HS-27A (cell line): Measurements from ENCODE around the gene SH3PXD2B.
"Not testable (repeated sequence)": the region's sequence is repeated elsewhere in the genome, so short reads cannot be mapped to it uniquely, and the experiment has no call there.

Experiments
- DNase-seq: peaks from one replicate; pipeline ENCODE4 v3.0.0-alpha.2; 2012; ENCODE audit warnings: low read depth, missing footprints

Gene SH3PXD2B

GRCh38 chr5:172339264-172340180, 114.8 kb downstream of the SH3PXD2B start:
- no peak for DNase-seq

GRCh38 chr5:172336676-172337285, 117.5 kb downstream of the SH3PXD2B start:
- no peak for DNase-seq

GRCh38 chr5:172336264-172336663, 118.1 kb downstream of the SH3PXD2B start:
- DNase-seq, result no peak

DNA sequence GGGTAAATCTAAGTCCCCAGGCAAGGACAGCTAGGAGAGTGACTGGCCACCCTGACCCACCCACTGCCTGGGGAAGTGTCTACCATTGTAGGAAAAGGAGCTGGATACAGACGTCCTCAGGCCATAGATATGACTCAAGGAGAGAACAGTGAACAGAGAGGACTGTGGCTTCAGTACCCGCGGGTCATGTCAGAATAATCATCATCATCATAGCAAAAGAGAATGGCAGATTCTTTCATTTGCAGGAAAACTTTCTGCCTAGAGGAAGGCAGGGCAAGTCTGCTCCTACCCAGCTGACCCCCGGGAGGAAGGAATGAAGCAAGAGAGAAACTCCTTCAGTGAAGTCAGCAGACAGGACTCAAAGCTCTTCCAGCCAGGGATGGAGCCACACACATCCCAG, 118.6 kb downstream of the SH3PXD2B start:
- DNase-seq, result no peak

DNA sequence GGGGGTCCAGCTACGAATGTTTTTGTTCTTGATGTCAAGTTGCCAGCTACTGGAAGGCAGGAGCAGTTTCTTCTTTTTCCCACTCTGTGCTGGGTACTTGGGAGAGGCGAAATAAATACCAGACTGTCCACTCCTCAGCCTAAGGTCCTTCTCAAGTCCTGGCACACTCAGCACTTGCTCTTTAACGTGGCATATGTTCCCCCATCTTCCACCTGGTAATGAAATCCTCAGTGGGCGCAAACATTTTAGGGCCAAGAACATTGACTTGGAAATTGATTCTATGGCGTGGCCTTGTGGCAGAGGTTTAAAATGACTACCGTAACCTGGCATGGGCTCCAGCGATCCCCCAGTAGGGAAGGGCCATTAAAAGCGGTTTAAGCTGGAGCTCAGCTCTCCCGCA, 119.7 kb downstream of the SH3PXD2B start:
- no peak for DNase-seq

DNA sequence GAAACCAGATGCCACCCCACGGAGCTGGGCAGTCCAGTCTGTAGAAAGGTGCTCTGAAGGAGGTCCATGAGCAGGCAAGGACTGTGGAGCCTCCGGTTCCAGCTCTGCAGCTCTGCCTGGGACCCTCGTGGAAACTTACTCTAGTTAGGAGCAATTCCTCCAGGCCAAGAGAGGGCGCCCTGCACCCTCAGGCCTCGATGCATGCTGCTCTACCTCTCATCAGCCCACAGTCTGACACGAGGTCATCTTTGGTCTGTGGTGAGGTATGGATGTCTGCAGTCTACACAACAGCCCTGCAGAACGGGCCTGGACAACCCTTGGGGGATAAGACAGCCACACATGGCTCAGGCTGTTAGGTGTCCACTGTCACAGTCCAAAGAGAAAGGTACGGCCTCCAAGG, 120.1 kb downstream of the SH3PXD2B start:
- no peak for DNase-seq

GRCh38 chr5:172326901-172327300, 127.4 kb downstream of the SH3PXD2B start:
- not testable (repeated sequence) for DNase-seq

DNA sequence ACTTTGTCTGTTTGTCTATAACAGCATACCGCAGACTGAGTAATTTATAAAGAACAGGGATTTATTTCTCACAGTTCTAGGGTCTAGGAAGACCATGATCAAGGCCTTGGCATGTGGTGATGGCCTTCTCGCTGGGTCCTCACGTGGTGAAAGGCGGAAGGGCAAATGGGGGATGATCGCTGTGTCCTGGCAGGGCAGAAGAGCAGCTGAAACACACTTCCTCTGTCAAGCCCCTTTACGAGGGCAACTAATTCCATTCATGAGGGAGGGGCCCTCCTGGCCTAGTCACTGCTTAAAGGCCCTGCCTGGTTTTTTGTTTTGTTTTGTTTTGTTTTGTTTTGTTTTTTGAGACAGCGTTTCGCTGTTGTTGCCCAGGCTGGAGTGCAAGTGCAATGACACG, 128.9 kb downstream of the SH3PXD2B start:
- no peak for DNase-seq

GRCh38 chr5:172322028-172322965, 132.0 kb downstream of the SH3PXD2B start:
- no peak for DNase-seq

DNA sequence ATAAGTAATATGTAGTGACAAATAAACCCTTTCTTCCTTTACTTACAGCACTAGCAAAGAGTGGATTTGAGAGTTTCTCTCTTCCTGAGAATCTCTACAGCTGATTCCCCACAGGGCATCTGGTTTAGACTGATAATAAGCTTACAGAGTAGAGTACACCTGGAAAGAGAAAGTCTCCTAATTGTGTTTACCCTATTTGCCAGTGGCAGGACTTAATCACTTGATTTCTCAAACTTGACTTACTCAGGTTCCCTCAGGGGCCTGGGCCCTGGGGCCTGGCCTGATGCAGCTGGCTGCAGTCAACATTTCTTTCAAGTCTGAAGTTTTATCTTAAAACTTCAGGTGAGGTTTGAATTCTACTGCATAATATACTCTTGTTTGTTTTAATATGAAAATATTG, 132.7 kb downstream of the SH3PXD2B start:
- no peak for DNase-seq

- DNase-seq, result no peak
These were observed 134.4 kb downstream of the SH3PXD2B start for GRCh38 chr5:172319708-172320441.

- DNase-seq, result no peak
These were observed 138.5 kb downstream of the SH3PXD2B start for GRCh38 chr5:172315587-172316493.

GRCh38 chr5:172313915-172314314, 140.4 kb downstream of the SH3PXD2B start:
- DNase-seq, result no peak

- DNase-seq, result no peak
These were observed 142.0 kb downstream of the SH3PXD2B start for GRCh38 chr5:172312286-172312685.

DNA sequence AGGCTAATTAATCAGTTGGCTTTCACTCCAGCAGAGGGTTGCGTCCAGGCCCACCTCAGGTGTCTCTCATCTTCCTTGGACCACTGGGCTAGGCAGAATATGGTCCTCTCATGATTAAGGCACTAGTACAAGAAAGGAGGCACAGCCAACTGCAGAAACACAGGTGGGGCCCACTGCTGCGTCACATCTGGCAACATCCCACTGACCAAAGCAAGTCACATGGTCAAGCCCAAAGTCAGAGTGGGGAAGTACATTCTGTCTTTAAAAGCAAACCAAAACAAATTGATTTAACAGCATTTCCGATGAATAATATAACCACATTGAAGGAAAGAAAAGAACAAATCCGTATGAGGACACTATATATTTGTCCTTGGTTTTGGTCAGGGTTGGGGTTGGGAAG, 142.7 kb downstream of the SH3PXD2B start:
- no peak for DNase-seq

DNA sequence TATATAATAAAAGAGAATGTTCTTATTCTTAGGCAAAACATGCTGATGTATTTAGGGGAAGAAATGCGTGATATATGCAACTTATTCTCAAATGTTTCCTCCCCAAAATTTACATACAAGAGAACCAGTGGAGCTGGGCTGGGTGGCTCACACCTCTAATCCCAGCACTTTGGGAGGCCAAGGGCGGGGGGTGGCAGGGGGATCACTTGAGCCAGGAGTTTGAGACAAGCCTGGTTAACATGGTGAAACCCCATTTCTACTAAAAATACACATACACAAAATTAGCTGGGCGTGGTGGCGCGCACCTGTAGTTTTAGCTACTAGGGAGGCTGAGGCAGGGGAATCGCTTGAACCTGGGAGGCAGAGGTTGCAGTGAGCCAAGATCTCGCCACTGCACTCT, 143.3 kb downstream of the SH3PXD2B start:
- DNase-seq, result no peak

DNA sequence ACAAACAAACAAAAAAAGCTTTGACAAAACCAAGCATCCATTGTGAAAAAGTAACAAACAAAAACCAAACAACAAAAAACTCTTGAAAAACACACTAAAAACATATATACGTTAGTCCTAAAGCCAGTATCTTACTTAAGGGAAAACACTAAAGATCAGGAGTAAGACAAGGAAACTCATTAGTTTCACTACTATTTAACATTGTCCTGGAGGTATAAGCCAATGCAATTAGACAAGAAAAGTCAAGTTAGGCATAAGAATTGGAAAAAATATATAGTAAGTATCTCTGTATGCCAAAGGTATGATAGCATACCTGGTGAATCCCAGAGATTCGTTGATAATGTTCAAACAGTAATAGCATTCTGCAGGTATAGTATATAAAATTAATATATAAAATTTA, 148.9 kb downstream of the SH3PXD2B start:
- no peak for DNase-seq

DNA sequence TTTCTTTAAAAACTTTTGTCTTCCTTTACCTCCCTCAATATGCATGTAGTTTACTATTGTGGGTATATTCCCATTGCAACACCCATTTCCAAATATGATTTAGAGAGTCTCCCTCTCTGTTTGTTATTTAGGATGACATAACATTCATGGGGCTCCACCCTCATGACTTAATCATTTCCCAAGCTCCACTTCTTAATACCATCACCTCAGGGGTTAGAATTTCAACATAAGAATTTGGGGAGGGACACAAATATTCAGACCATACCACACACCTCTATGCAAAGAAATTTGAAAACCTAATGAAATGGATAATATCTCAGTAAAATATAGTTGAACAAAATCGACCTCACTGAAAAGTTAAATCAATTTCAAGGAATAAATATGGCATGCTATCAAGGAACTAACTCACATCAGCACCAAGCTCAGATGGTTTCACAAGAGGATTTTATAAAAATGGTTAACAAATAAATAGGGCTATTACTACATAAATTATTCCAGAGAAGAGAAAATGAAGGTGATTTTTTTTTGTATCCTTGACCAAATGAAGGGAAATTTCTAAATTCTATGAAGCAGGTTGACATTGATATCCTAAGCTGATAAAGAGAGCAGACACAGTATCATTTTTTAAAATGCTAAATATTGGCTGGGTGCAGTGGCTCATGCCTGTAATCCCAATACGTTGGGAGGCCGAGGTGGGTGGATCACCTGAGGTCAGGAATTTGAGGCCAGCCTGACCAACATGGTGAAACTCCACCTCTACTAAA, 150.6 kb downstream of the SH3PXD2B start:
- DNase-seq, result no peak

- DNase-seq, result no peak
These were observed 151.2 kb downstream of the SH3PXD2B start for GRCh38 chr5:172303162-172303561.
